Measurements from ENCODE around the gene DNAH11. TPM values are rescaled to one million over a fixed set of nuclear protein-coding genes. Genes with fewer than 3 reads are reported as not detected.

DNAH11 gene
- total RNA-seq, 3 donors from 2014 or later = 0.32 to 2.2 (median 0.33) TPM

- Histone ChIP-seq H3K36me3 (peaks cover 6% of the 10 kb centered on the region), H3K4me1 (no peaks in the 10 kb centered on the region), H3K9me3 (no peaks in the 10 kb centered on the region), H3K27me3 (no peaks in the 10 kb centered on the region), H3K4me3 (no peak overlapping the region), H3K27ac (no peak overlapping the region)
- intact Hi-C loops (cut with DNase I; ENCODE audit: low total_unique reads) = no loop called here
- TF ChIP-seq POLR2AphosphoS5 (IDR thresholded peaks at IDR 0.05) = no peak
- TF ChIP-seq POLR2A (IDR thresholded peaks at IDR 0.05) = no peak
- DNase-seq (ENCODE audit: low spot score in 2 of 2) = no peak
Measured at GRCh38 chr7:21911341-21911875, 368.6 kb downstream of the DNAH11 start.

- H3K36me3 ChIP-seq = peaks cover 6% of the 10 kb centered on the region
- DNase-seq (ENCODE audit: low spot score in 2 of 2) = no peak
- H3K4me3 ChIP-seq = no peak overlapping the region
- H3K4me1 ChIP-seq = no peaks in the 10 kb centered on the region
- intact Hi-C loops (cut with DNase I; ENCODE audit: low total_unique reads) = no loop called here
- no peak overlapping the region for H3K27ac ChIP-seq
- H3K27me3 ChIP-seq = no peaks in the 10 kb centered on the region
- no peaks in the 10 kb centered on the region for H3K9me3 ChIP-seq
- TF ChIP-seq CTCF (IDR thresholded peaks at IDR 0.05) = no peak
- TF ChIP-seq POLR2A (IDR thresholded peaks at IDR 0.05) = no peak
- TF ChIP-seq POLR2AphosphoS5 (IDR thresholded peaks at IDR 0.05) = no peak
Measured at GRCh38 chr7:21912305-21912704, 369.5 kb downstream of the DNAH11 start.

GRCh38 chr7:21912931-21913780, 370.3 kb downstream of the DNAH11 start:
- intact Hi-C loops (cut with DNase I; ENCODE audit: low total_unique reads) = no loop called here
- Histone ChIP-seq H3K9me3 (no peaks in the 10 kb centered on the region), H3K4me1 (no peaks in the 10 kb centered on the region), H3K27me3 (no peaks in the 10 kb centered on the region), H3K36me3 (peaks cover 6% of the 10 kb centered on the region), H3K27ac (no peak overlapping the region), H3K4me3 (no peak overlapping the region)
- no peak for DNase-seq (ENCODE audit: low spot score in 2 of 2)
- TF ChIP-seq POLR2A (IDR thresholded peaks at IDR 0.05) = no peak
- TF ChIP-seq POLR2AphosphoS5 (IDR thresholded peaks at IDR 0.05) = no peak
- no peak for TF ChIP-seq CTCF (IDR thresholded peaks at IDR 0.05)

- Histone ChIP-seq H3K36me3 (peaks cover 6% of the 10 kb centered on the region), H3K4me3 (no peak overlapping the region), H3K27ac (no peak overlapping the region), H3K9me3 (no peaks in the 10 kb centered on the region), H3K27me3 (no peaks in the 10 kb centered on the region), H3K4me1 (no peaks in the 10 kb centered on the region)
- intact Hi-C loops (cut with DNase I; ENCODE audit: low total_unique reads) = no loop called here
- no peak for DNase-seq (ENCODE audit: low spot score in 2 of 2)
- TF ChIP-seq CTCF (IDR thresholded peaks at IDR 0.05) = no peak
Measured at GRCh38 chr7:21914671-21915070, 371.8 kb downstream of the DNAH11 start.

GRCh38 chr7:21915140-21915539, 372.3 kb downstream of the DNAH11 start:
- Histone ChIP-seq H3K4me1 (no peaks in the 10 kb centered on the region), H3K4me3 (no peak overlapping the region), H3K36me3 (peaks cover 6% of the 10 kb centered on the region), H3K27ac (no peak overlapping the region), H3K9me3 (no peaks in the 10 kb centered on the region), H3K27me3 (no peaks in the 10 kb centered on the region)
- DNase-seq (ENCODE audit: low spot score in 2 of 2) = no peak
- no peak for TF ChIP-seq POLR2A (IDR thresholded peaks at IDR 0.05)
- no peak for TF ChIP-seq CTCF (IDR thresholded peaks at IDR 0.05)
- no peak for TF ChIP-seq POLR2AphosphoS5 (IDR thresholded peaks at IDR 0.05)
- intact Hi-C loops (cut with DNase I; ENCODE audit: low total_unique reads) = no loop called here
